Liver (tissue), 9 donors: Measurements from ENCODE around the gene SPAG17. TPM values are rescaled to one million over a fixed set of nuclear protein-coding genes. Genes with fewer than 3 reads are reported as not detected.

Source experiments
- DNase-seq: peaks from one replicate; pipeline ENCODE4 v3.0.0-alpha.2; 2017; ENCODE audit warnings: low spot score
- H3K27ac ChIP-seq, 2 donors: one replicate each; pipeline ENCODE4 v1.7.0; 2013; ENCODE audit warnings: inconsistent platforms in 2 of 2, low read length in 2 of 2, control low read depth in 1 of 2, low read depth in 1 of 2, mild to moderate bottlenecking in 1 of 2
- H3K27me3 ChIP-seq, 4 donors: one replicate each; pipeline versions ENCODE4 v1.6.1 to v1.7.0; 2013; ENCODE audit warnings: low read length in 3 of 4, inconsistent platforms in 1 of 4, mild to moderate bottlenecking in 1 of 4, moderate library complexity in 1 of 4; ENCODE audit not compliant: control insufficient read depth in 4 of 4, insufficient read depth in 4 of 4
- H3K36me3 ChIP-seq, 4 donors: one replicate each; pipeline versions ENCODE4 v1.6.1 to v1.7.0; 2013; ENCODE audit warnings: low read length in 3 of 4, mild to moderate bottlenecking in 3 of 4, low read depth in 1 of 4, moderate library complexity in 1 of 4; ENCODE audit not compliant: control insufficient read depth in 4 of 4, insufficient read depth in 3 of 4
- H3K4me1 ChIP-seq, 4 donors: one replicate each; pipeline versions ENCODE4 v1.6.1 to v1.7.0; 2013; ENCODE audit warnings: low read length in 3 of 4, mild to moderate bottlenecking in 3 of 4, moderate library complexity in 1 of 4; ENCODE audit not compliant: control insufficient read depth in 4 of 4, insufficient read depth in 4 of 4
- H3K4me3 ChIP-seq, 3 donors: one replicate each; pipeline versions ENCODE4 v1.6.1 to v1.7.0; 2013; ENCODE audit warnings: low read length in 3 of 3, control low read depth in 1 of 3, low read depth in 1 of 3, mild to moderate bottlenecking in 1 of 3
- H3K9ac ChIP-seq, 2 donors: one replicate each; pipeline ENCODE4 v1.7.0; 2013; ENCODE audit warnings: low read length in 2 of 2, mild to moderate bottlenecking in 2 of 2, moderate library complexity in 2 of 2, control low read depth in 1 of 2, low read depth in 1 of 2
- H3K9me3 ChIP-seq, 4 donors: one replicate each; pipeline versions ENCODE4 v1.6.1 to v1.7.0; 2013; ENCODE audit warnings: low read length in 3 of 4; ENCODE audit not compliant: control insufficient read depth in 4 of 4
- ATF3 ChIP-seq: IDR thresholded peaks from 2 replicates; pipeline ENCODE4 v1.6.1; 2016; ENCODE audit warnings: antibody characterized with exemption
- CTCF ChIP-seq: fragments of 150-350 bp; IDR thresholded peaks from 2 replicates; pipeline ENCODE4 v1.5.1; 2017; ENCODE audit warnings: improper control_type of control experiment, low read depth, low read length; ENCODE audit not compliant: missing input control
- FOXA1 ChIP-seq: IDR thresholded peaks from 2 replicates; pipeline ENCODE4 v1.6.1; 2016; ENCODE audit warnings: antibody characterized with exemption
- FOXA2 ChIP-seq: IDR thresholded peaks from 2 replicates; pipeline ENCODE4 v1.6.1; 2016; ENCODE audit warnings: antibody characterized with exemption
- GABPA ChIP-seq, 2 donors: IDR thresholded peaks in 1 of 2; conservative IDR thresholded peaks in 1 of 2; 2 replicates each; pipeline ENCODE4 v1.6.1; 2016; ENCODE audit warnings: antibody characterized with exemption in 2 of 2, mild to moderate bottlenecking in 1 of 2, moderate library complexity in 1 of 2
- JUND ChIP-seq, 2 donors: IDR thresholded peaks; 2 replicates each; pipeline ENCODE4 v1.6.1; 2016; ENCODE audit warnings: antibody characterized with exemption in 2 of 2
- MAX ChIP-seq: IDR thresholded peaks from 2 replicates; pipeline ENCODE4 v1.6.1; 2016; ENCODE audit warnings: antibody characterized with exemption
- NR2F2 ChIP-seq: IDR thresholded peaks from 2 replicates; pipeline ENCODE4 v1.6.1; 2016; ENCODE audit warnings: antibody characterized with exemption
- RAD21 ChIP-seq, 2 donors: IDR thresholded peaks; 2 replicates each; pipeline ENCODE4 v1.6.1; 2016; ENCODE audit warnings: antibody characterized with exemption in 2 of 2, mild to moderate bottlenecking in 2 of 2
- SP1 ChIP-seq: IDR thresholded peaks from 2 replicates; pipeline ENCODE4 v1.6.1; 2018; ENCODE audit warnings: antibody characterized with exemption, mild to moderate bottlenecking
- TAF1 ChIP-seq: conservative IDR thresholded peaks from 2 replicates; pipeline ENCODE4 v1.6.1; 2016; ENCODE audit warnings: antibody characterized with exemption, mild to moderate bottlenecking
- YY1 ChIP-seq: IDR thresholded peaks from 2 replicates; pipeline ENCODE4 v1.6.1; 2016; ENCODE audit warnings: antibody characterized with exemption, mild to moderate bottlenecking
- ZBTB33 ChIP-seq: IDR thresholded peaks from 2 replicates; pipeline ENCODE4 v1.6.1; 2016; ENCODE audit warnings: antibody characterized with exemption
- WGBS: extraction: QIAGEN DNeasy Blood & Tissue Kit; methylation state at CpG from one replicate; pipeline ENCODE4 v1.1.7; 2013; 5-methylcytosine and 5-hydroxymethylcytosine counted together
- polyA plus RNA-seq, 2 donors: library from polyadenylated mRNA; stranded (reverse) in 1 of 2; unstranded in 1 of 2; fragments of 200-250 nt in 1 of 2; fragments of >200 nt in 1 of 2; fragmentation: Nextera tagmentation in 1 of 2; extraction: Ambion mirVana in 1 of 2; gene quantifications; one replicate each; pipeline versions ENCODE4 v1.2.1 to v1.2.3, GENCODE V29; 2013 to 2015
- total RNA-seq, 2 donors: library from RNA; depleted of rRNA; stranded (reverse); fragments of >200 nt; gene quantifications; one replicate each; pipeline ENCODE4 v1.2.3, GENCODE V29; 2014
- donor health status: healthy.
- donor health status: healthy.
- donor health status: healthy.
- donor health status: healthy.
- donor health status: healthy.

The SPAG17 gene
- total and polyA plus RNA-seq, 4 donors: 0.17 to 0.75 TPM; not detected in 2

GRCh38 chr1:118039170-118039569 lies 145.9 kb downstream of the SPAG17 start:
- no peak for TF ChIP-seq NR2F2
- TF ChIP-seq CTCF: no peak
- no peak for TF ChIP-seq ZBTB33
- no peak for TF ChIP-seq TAF1
- no peak for TF ChIP-seq ATF3
- no peak for TF ChIP-seq GABPA (IDR thresholded peaks at IDR 0.05 in 1 of 2, conservative IDR thresholded peaks at IDR 0.05 in 1 of 2)
- no peak for TF ChIP-seq FOXA2
- TF ChIP-seq FOXA1: no peak
- no peak for TF ChIP-seq YY1
- TF ChIP-seq SP1: no peak
- TF ChIP-seq JUND (IDR thresholded peaks at IDR 0.05): no peak
- Histone ChIP-seq H3K9ac (no peak overlapping the region), H3K27me3 (no peaks in the 10 kb centered on the region), H3K36me3 (no peaks in the 10 kb centered on the region), H3K4me3 (no peak overlapping the region), H3K27ac (no peak overlapping the region), H3K9me3 (no peaks in the 10 kb centered on the region), H3K4me1 (no peaks in the 10 kb centered on the region)
- 45% methylated on average over 3 of the region's 3 CpGs for WGBS
- DNase-seq: no peak

DNA sequence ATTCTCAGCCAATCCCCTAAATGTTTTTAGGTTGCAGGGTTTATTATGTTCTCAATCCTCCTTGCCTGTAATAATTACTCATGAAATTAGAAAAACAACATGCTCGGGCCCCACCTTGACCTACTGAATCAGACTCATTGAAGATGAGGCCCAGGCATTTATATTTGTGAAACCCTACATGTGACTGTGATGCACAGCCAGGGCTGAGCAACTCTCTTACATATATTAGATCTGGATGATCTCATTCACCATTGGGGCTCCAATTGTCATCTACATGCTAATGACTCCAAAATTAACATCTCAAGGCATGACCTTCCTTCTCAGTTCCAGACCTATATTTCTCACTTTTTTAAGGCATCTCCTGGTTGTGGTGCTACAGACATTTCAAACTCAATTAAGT lies 152.1 kb downstream of the SPAG17 start:
- no peaks in the 10 kb centered on the region for H3K36me3 ChIP-seq
- H3K9me3 ChIP-seq: no peaks in the 10 kb centered on the region
- no peak overlapping the region for H3K27ac ChIP-seq
- no peak overlapping the region for H3K4me3 ChIP-seq
- H3K27me3 ChIP-seq: no peaks in the 10 kb centered on the region
- 84% methylated on average over 1 of the region's 1 CpG for WGBS
- no peak overlapping the region for H3K9ac ChIP-seq
- H3K4me1 ChIP-seq: no peaks in the 10 kb centered on the region
- TF ChIP-seq TAF1: no peak
- no peak for TF ChIP-seq ATF3
- TF ChIP-seq NR2F2: no peak
- TF ChIP-seq FOXA2: no peak
- TF ChIP-seq JUND (IDR thresholded peaks at IDR 0.05): no peak
- TF ChIP-seq SP1: no peak
- TF ChIP-seq ZBTB33: no peak
- TF ChIP-seq RAD21 (IDR thresholded peaks at IDR 0.05): no peak
- no peak for TF ChIP-seq CTCF
- no peak for TF ChIP-seq MAX
- no peak for DNase-seq
